Tibial nerve (tissue), 3 donors: ENCODE data around the gene FAF2.

Experiments used
- CTCF ChIP-seq, 5 experiments: fragments of 200-600 bp in 3 of 5; fragments of 450-650 bp in 2 of 5; sonication (generic) in 3 of 5; IDR thresholded peaks; one replicate each; pipeline ENCODE4 v1.5.1; 2016 to 2019; ENCODE audit warnings: antibody characterized with exemption in 5 of 5, mild to moderate bottlenecking in 3 of 5, moderate library complexity in 2 of 5
- POLR2A ChIP-seq, 2 donors: fragments of 450-650 bp; IDR thresholded peaks; one replicate each; pipeline ENCODE4 v1.6.1; 2017; ENCODE audit warnings: antibody characterized with exemption in 2 of 2, mild to moderate bottlenecking in 2 of 2, moderate library complexity in 2 of 2

- TF ChIP-seq POLR2A (IDR thresholded peaks at IDR 0.05): no peak
- TF ChIP-seq CTCF (IDR thresholded peaks at IDR 0.05): no peak
Measured at GRCh38 chr5:176474476-176474875, 26.3 kb downstream of the FAF2 start.
